ENCODE data around the gene SMOC2. TPM values are rescaled to one million over a fixed set of nuclear protein-coding genes. Genes with fewer than 3 reads are reported as not detected.

SMOC2 gene
- total RNA-seq, 3 donors from 2014 or later (not counting 1 experiment from before 2014, with no cell fraction given): not detected

- TF ChIP-seq CTCF (IDR thresholded peaks at IDR 0.05): no peak
- no peaks in the 10 kb centered on the region for H3K27me3 ChIP-seq (ENCODE audit: control insufficient read depth, insufficient read depth, low read length)
- Mint-ChIP-seq H3K4me1 (no peaks in the 10 kb centered on the region), H3K27ac (no peak overlapping the region), H3K27me3 (ENCODE audit: low read depth in 2 of 2) (peaks cover 6 to 10% of the 10 kb centered on the region in 2 donors), H3K9me3 (no peaks in the 10 kb centered on the region), H3K36me3 (no peaks in the 10 kb centered on the region), H3K4me3 (no peak overlapping the region)
- 84% methylated on average over 9 of the region's 9 CpGs for WGBS (ENCODE audit: insufficient coverage)
- no peak overlapping the region for H3K4me3 ChIP-seq (ENCODE audit: low read length)
- ATAC-seq (no peak), DNase-seq (no peak)
- no peak overlapping the region for H3K27ac ChIP-seq (ENCODE audit: low read length)
- no peaks in the 10 kb centered on the region for H3K4me1 ChIP-seq (ENCODE audit: control insufficient read depth, insufficient read depth, low read length)
- intact Hi-C loops (cut with micrococcal nuclease): no loop called here
- no peaks in the 10 kb centered on the region for H3K9me3 ChIP-seq (ENCODE audit: control insufficient read depth, insufficient read depth, low read length)
- H3K36me3 ChIP-seq (ENCODE audit: control insufficient read depth, insufficient read depth, low read length): no peaks in the 10 kb centered on the region
Observed at GRCh38 chr6:168577496-168577895, 136.5 kb downstream of the SMOC2 start.

GRCh38 chr6:168578036-168578435 is 137.1 kb downstream of the SMOC2 start:
- Histone ChIP-seq H3K27me3 (ENCODE audit: control insufficient read depth, insufficient read depth, low read length) (no peaks in the 10 kb centered on the region), H3K4me1 (ENCODE audit: control insufficient read depth, insufficient read depth, low read length) (no peaks in the 10 kb centered on the region), H3K9me3 (ENCODE audit: control insufficient read depth, insufficient read depth, low read length) (no peaks in the 10 kb centered on the region), H3K27ac (ENCODE audit: low read length) (no peak overlapping the region), H3K36me3 (ENCODE audit: control insufficient read depth, insufficient read depth, low read length) (no peaks in the 10 kb centered on the region), H3K4me3 (ENCODE audit: low read length) (no peak overlapping the region)
- Mint-ChIP-seq H3K36me3 (no peaks in the 10 kb centered on the region), H3K27me3 (ENCODE audit: low read depth in 2 of 2) (peaks cover 6 to 10% of the 10 kb centered on the region in 2 donors), H3K27ac (no peak overlapping the region), H3K4me1 (no peaks in the 10 kb centered on the region), H3K9me3 (no peaks in the 10 kb centered on the region), H3K4me3 (no peak overlapping the region)
- TF ChIP-seq CTCF (IDR thresholded peaks at IDR 0.05): no peak
- 58% methylated on average over 8 of the region's 8 CpGs for WGBS (ENCODE audit: insufficient coverage)
- DNase-seq: no peak
- ATAC-seq: no peak
- intact Hi-C loops (cut with micrococcal nuclease): no loop called here

GRCh38 chr6:168581236-168581635 is 140.3 kb downstream of the SMOC2 start:
- no peaks in the 10 kb centered on the region for H3K4me1 Mint-ChIP-seq
- intact Hi-C loops (cut with micrococcal nuclease): no loop called here
- H3K9me3 Mint-ChIP-seq: no peaks in the 10 kb centered on the region
- no peaks in the 10 kb centered on the region for H3K9me3 ChIP-seq (ENCODE audit: control insufficient read depth, insufficient read depth, low read length)
- no peak overlapping the region for H3K4me3 ChIP-seq (ENCODE audit: low read length)
- 89% methylated on average over 10 of the region's 12 CpGs for WGBS (ENCODE audit: insufficient coverage)
- TF ChIP-seq CTCF (IDR thresholded peaks at IDR 0.05): no peak
- H3K27me3 ChIP-seq (ENCODE audit: control insufficient read depth, insufficient read depth, low read length): no peaks in the 10 kb centered on the region
- no peaks in the 10 kb centered on the region for H3K36me3 ChIP-seq (ENCODE audit: control insufficient read depth, insufficient read depth, low read length)
- no peak for ATAC-seq
- H3K27ac ChIP-seq (ENCODE audit: low read length): no peak overlapping the region
- H3K36me3 Mint-ChIP-seq: no peaks in the 10 kb centered on the region
- DNase-seq: no peak
- H3K4me3 Mint-ChIP-seq: no peak overlapping the region
- no peak overlapping the region for H3K27ac Mint-ChIP-seq
- peaks cover 8 to 10% of the 10 kb centered on the region in 2 donors for H3K27me3 Mint-ChIP-seq (ENCODE audit: low read depth in 2 of 2)
- H3K4me1 ChIP-seq (ENCODE audit: control insufficient read depth, insufficient read depth, low read length): no peaks in the 10 kb centered on the region

GRCh38 chr6:168581706-168582105 is 140.7 kb downstream of the SMOC2 start:
- DNase-seq: no peak
- Mint-ChIP-seq H3K9me3 (no peaks in the 10 kb centered on the region), H3K27ac (no peak overlapping the region)

More at GRCh38 chr6:168581706-168582105, 140.7 kb downstream of the SMOC2 start:
- no peak for ATAC-seq
- Mint-ChIP-seq H3K4me1 (no peaks in the 10 kb centered on the region), H3K36me3 (no peaks in the 10 kb centered on the region), H3K27me3 (ENCODE audit: low read depth in 2 of 2) (peaks cover 8 to 10% of the 10 kb centered on the region in 2 donors), H3K4me3 (no peak overlapping the region)
- TF ChIP-seq CTCF (IDR thresholded peaks at IDR 0.05): no peak
- intact Hi-C loops (cut with micrococcal nuclease): no loop called here
- WGBS (ENCODE audit: insufficient coverage): 82% methylated on average over 9 of the region's 9 CpGs
- H3K4me3 ChIP-seq (ENCODE audit: low read length): no peak overlapping the region
- no peaks in the 10 kb centered on the region for H3K9me3 ChIP-seq (ENCODE audit: control insufficient read depth, insufficient read depth, low read length)
- H3K27ac ChIP-seq (ENCODE audit: low read length): no peak overlapping the region
- no peaks in the 10 kb centered on the region for H3K4me1 ChIP-seq (ENCODE audit: control insufficient read depth, insufficient read depth, low read length)
- H3K27me3 ChIP-seq (ENCODE audit: control insufficient read depth, insufficient read depth, low read length): no peaks in the 10 kb centered on the region
- H3K36me3 ChIP-seq (ENCODE audit: control insufficient read depth, insufficient read depth, low read length): no peaks in the 10 kb centered on the region
